ENCODE measurements around the gene SHC1.

DNA sequence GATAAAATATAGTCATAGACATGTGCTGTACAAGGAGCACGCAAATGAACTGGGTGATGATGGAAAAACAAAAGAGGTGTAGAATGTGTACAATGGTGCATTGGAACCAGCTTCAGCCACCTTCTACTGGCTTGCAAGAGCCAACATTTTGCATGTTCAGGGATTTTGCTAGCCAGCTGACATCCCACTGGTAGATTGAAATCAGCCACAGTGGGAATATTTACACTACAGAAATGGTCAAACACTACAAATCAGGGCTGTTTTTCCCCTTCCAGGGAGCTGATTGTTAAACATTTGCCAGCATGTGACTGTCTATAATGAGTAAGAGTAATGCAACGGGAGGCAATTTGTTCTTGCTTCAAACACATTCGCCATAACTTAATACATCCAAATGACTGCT, 57.3 kb downstream of the SHC1 start:
- no peak for TF ChIP-seq YY1 (tag by site-specific recombination; IDR thresholded peaks at IDR 0.05)
- TF ChIP-seq GLIS2 (tag by site-specific recombination; IDR thresholded peaks at IDR 0.05): no peak
- no peak for TF ChIP-seq MEIS1 (CRISPR knock-in tag; IDR thresholded peaks at IDR 0.05; ENCODE audit: borderline replicate concordance)
- TF ChIP-seq ZNF660 (tag by site-specific recombination; IDR thresholded peaks at IDR 0.05): no peak

Data from HEK293 (cell line).